LNCaP clone FGC (cell line): ENCODE data around the gene TEX29.

ENCODE experiments used
- DNase-seq: peaks from one replicate; pipeline ENCODE4 v3.0.0-alpha.2; 2011; ENCODE audit warnings: low read depth
- H3K4me3 ChIP-seq: 2 replicates; pipeline ENCODE4 v1.5.1; 2011; ENCODE audit warnings: mild to moderate bottlenecking, low read depth, low read length, control low read depth
- TF ChIP-seq, protein P1 (sequence below): IDR thresholded peaks from 2 replicates; pipeline ENCODE4 v1.5.1; 2012; ENCODE audit warnings: mild to moderate bottlenecking; ENCODE audit not compliant: control insufficient read depth, insufficient read depth; ENCODE audit errors: extremely low read depth

The TEX29 gene

GRCh38 chr13:111314852-111315251 is 5.6 kb upstream of the TEX29 start:
- no peak overlapping the region for H3K4me3 ChIP-seq
- no peak for DNase-seq
- TF ChIP-seq, protein P1, sequence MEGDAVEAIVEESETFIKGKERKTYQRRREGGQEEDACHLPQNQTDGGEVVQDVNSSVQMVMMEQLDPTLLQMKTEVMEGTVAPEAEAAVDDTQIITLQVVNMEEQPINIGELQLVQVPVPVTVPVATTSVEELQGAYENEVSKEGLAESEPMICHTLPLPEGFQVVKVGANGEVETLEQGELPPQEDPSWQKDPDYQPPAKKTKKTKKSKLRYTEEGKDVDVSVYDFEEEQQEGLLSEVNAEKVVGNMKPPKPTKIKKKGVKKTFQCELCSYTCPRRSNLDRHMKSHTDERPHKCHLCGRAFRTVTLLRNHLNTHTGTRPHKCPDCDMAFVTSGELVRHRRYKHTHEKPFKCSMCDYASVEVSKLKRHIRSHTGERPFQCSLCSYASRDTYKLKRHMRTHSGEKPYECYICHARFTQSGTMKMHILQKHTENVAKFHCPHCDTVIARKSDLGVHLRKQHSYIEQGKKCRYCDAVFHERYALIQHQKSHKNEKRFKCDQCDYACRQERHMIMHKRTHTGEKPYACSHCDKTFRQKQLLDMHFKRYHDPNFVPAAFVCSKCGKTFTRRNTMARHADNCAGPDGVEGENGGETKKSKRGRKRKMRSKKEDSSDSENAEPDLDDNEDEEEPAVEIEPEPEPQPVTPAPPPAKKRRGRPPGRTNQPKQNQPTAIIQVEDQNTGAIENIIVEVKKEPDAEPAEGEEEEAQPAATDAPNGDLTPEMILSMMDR, result no peak

GRCh38 chr13:111315347-111315995 is 5.0 kb upstream of the TEX29 start:
- DNase-seq, result no peak
- TF ChIP-seq, protein P1, result no peak

GRCh38 chr13:111316161-111316730 is 4.2 kb upstream of the TEX29 start:
- DNase-seq, result no peak
- H3K4me3 ChIP-seq, result no peak overlapping the region
- TF ChIP-seq, protein P1, result no peak

More at GRCh38 chr13:111315347-111315995, 5.0 kb upstream of the TEX29 start:
- H3K4me3 ChIP-seq, result no peak overlapping the region

DNA sequence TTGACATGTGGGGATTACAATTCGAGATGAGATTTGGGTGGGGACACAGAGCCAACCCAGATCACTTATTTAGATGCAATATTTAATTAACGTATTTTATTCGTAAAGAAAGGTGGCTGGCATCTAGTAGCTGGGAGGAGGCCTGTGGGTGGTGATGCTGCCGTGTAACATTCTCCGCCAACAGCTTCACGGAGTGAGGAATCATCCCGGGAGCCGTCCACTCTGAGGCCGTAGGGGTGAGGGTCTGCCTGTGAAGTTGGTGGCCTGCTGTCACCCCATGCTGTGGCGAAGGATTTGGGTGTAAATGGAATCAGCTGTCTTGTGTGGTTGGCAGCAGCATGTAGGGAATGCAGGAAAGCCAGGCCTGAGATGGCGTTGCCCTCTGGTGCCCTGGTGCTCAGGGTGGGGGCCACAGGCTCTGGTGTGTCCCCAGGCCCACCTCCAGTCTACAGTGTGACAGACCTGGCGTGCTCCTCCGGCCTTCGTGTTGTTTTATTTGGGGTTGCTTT is 3.3 kb upstream of the TEX29 start:
- TF ChIP-seq, protein P1, result no peak
- no peak for DNase-seq
- no peak overlapping the region for H3K4me3 ChIP-seq

- TF ChIP-seq, protein P1, result no peak
- no peak overlapping the region for H3K4me3 ChIP-seq
- no peak for DNase-seq
These were observed 2.7 kb upstream of the TEX29 start for GRCh38 chr13:111317571-111318345.

GRCh38 chr13:111318386-111318785 is 2.1 kb upstream of the TEX29 start:
- TF ChIP-seq, protein P1, result no peak
- no peak for DNase-seq
- no peak overlapping the region for H3K4me3 ChIP-seq
